LNCAP (cell line): ENCODE results near the gene PPDPF.

Experiments
- CTCF ChIP-seq: fragments of 450-650 bp; IDR thresholded peaks from 2 replicates; pipeline ENCODE4 v1.5.1; 2017; ENCODE audit warnings: mild to moderate bottlenecking

Gene PPDPF

GRCh38 chr20:63505723-63506122 is 14.8 kb upstream of the PPDPF start:
- TF ChIP-seq CTCF = no peak

DNA sequence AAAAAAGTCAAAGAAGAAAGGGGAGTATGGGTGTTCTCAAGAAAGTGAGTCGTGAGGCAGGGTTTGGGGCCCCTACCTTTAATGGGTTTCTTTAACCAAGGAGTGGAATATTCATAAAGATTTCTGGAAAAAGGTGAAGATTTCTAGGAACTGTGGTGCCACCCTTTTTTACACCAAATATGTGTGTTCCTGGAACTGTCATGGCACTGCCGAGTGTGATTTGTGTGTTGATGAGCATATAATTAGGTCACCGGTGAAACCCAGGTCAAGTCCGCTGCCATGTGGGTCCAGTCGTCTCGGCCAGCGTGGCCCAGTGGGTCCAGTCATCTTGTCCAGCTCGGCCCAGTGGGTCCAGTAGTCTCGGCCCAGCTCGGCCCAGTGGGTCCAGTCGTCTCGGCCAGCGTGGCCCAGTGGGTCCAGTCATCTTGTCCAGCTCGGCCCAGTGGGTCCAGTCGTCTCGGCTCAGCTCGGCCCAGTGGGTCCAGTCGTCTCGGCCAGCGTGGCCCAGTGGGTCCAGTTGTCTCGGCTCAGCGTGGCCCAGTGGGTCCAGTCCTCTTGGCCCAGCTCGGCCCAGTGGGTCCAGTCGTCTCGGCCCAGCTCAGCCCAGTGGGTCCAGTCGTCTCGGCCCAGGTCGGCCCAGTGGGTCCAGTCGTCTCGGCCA is 13.4 kb upstream of the PPDPF start:
- no peak for TF ChIP-seq CTCF

DNA sequence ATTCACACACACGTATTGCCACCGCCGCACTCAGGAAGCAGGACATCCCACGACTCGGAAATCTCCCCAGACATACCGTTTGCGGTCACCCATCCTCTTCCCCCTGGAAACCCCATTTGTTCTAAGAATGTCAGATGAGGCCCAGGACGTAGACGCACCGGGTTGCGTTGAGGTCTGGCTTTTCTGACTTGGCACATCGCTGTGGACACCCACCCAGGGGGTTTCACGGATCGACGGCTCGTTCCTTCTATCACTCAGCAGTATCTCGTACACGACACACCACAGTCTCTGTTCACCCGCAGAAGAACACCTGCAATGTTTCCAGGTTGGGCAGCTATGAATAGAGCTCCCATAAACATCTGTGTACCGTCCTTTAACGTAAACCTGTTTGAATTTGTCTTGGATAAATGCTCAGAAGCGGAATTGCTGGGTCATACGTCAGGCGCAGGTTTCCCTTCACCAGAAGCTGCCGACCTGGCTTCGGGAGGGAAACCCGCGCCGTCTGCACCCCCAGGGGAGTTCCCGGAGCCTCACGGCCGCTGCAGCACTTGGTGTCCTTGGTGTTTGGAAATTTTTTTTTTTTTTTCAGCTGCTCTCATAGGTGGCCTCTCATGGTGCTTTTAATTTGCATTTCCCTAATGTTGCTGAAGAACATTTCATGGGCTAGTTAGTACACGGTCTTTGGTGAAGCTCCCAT is 12.3 kb upstream of the PPDPF start:
- TF ChIP-seq CTCF = no peak

DNA sequence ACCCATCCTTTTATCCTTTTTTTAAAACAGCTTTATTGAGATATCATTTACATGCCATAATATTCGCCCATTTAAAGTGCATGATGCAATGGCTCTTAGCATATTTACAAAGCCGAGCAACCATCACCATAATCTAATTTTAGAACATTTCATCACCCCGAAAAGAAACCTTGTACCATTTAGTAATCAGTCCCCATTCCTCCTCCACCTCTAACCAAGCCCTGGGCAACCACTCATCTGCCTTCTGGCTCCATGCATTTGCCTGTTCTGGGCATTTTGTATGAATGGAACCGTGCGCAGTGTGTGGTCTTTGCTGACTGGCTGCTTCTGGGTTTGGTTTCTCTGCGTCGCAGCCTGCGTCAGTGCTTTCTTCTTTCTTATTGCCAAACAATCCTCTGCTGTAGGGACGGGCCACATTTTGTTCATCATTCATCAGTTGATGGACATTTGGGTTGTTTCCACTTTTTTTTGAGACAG is 11.4 kb upstream of the PPDPF start:
- no peak for TF ChIP-seq CTCF

- TF ChIP-seq CTCF = no peak
Observed at GRCh38 chr20:63513207-63513606, 7.4 kb upstream of the PPDPF start.

DNA sequence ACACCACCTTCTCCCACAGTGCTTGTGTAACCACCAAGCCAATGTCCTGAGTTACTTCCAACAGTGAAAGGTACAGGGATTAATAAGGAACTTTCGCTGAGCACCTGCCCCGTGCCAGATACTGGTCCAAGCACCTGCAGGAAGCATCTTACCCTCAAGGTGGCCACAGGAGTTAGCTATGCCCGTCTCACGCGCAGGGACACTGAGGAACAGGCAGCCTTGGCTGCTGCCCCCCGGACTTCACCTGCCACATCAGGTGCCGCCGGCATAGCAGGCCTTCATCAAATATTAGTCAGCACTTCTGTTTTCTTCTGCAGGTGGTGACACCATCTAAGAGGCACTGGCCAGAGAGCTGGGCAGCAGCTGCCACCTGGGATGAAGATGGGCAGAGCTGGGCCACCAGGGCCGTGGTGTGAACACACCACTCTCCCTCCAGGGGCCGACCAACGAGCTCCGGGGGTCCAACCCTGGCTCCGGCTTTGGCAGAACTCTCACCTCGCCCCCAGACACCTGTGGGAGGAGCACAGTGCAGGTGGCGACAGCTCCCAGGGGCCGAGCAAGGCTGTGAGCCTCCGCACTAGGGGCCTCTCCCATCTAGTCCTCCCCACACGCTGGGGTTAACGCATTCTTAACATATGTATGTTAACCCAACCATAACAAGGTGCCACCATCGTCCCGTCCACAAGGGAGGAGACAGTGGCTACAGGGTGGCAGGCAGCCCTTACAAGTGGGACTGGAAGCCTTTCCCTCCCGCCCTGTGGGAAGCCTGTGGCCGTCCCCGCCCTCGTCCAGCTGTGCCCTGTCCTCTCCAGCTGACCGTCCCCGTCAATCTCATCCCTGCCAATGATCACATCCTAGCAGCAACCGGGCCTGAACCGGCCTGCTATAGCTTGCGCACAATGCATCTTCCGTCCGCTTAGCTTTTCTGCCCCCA is 2.9 kb upstream of the PPDPF start:
- TF ChIP-seq CTCF = no peak

GRCh38 chr20:63518351-63518861 is 2.2 kb upstream of the PPDPF start:
- TF ChIP-seq CTCF = no peak
